ENCODE data around the gene TOX3.

TOX3 gene

DNA sequence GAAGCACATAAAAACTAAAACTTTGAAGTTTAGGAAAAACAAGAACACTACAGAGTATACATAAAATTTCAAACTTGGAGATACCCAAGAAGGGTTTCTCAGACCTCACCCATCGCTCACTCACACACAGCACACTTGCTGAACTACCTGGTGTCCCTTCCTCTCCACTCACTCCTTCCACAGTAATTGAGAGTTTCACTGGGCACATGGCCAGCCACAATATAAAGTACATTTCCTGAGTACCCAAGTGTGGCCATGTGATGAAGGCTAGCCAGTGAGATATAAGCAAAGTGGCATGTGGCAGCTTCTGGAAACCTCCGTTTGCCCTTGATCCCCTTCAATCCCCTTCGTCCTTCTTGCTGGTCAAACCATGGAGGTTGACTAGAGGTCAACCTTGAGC, 11.9 kb downstream of the TOX3 start:
- no peak for DNase-seq

GRCh38 chr16:52533296-52533695, 13.6 kb downstream of the TOX3 start:
- DNase-seq: no peak

- no peak for DNase-seq
These were observed 14.6 kb downstream of the TOX3 start for GRCh38 chr16:52532384-52532783.

DNA sequence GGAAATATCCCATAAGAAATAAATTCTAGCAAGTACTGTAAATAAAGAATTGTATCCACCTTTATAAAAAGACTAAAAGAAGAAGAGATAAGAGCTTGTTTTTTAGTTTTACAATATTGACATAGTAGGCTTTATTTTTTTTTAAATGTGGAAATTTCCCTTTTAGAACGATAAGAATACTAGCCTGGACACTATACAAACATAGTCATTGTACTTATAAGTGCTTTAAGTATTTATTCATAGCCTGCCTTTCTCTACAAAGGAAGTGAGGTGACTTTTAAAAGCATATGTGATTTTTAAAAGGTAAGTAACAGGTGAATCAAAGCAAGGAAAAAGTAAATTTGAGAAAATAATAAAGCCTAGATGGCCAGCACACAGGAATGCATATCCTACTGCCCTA, 17.7 kb downstream of the TOX3 start:
- DNase-seq: no peak

GRCh38 chr16:52528393-52529065, 18.4 kb downstream of the TOX3 start:
- DNase-seq: peak; percentile 8 to 67

DNA sequence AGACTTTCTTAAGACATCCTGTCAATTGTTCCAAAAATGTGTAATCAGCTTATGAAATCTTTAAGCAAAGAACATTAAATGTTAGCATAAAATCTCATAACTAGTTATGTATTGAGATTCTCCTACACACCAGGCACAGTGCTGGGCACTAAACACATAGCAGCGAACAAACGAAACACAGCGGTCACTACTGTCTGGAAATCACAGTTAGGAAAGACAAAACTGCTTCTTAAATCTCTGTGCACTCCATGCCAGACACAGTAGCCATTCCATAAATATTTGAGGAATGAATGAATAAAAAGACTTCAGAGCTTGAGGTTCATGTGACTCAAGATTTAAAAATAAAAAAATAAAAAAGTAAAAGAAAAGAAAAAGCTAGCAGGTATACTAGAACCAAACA, 20.1 kb downstream of the TOX3 start:
- DNase-seq: no peak

- DNase-seq: no peak
These were observed 20.7 kb downstream of the TOX3 start for GRCh38 chr16:52526116-52526828.

GRCh38 chr16:52521570-52521969, 25.4 kb downstream of the TOX3 start:
- DNase-seq: no peak

DNA sequence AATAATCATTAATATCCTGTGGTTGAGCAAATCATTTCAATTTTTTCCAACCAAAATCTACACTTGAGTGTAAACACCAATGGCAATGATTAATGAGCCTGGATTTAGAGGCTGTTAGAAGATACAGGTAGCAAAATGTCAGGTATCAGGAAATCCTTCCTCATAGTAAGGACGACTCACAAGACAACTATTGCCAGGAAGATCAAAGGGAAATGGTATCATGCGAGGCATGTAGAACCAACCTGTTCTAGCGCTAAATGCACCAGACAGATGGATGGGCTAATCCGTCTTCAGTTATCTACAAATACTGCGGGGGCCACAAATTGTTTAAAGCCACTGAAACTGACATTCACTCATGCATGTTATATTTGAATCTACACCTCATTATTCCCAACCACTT, 28.1 kb downstream of the TOX3 start:
- DNase-seq: no peak

DNA sequence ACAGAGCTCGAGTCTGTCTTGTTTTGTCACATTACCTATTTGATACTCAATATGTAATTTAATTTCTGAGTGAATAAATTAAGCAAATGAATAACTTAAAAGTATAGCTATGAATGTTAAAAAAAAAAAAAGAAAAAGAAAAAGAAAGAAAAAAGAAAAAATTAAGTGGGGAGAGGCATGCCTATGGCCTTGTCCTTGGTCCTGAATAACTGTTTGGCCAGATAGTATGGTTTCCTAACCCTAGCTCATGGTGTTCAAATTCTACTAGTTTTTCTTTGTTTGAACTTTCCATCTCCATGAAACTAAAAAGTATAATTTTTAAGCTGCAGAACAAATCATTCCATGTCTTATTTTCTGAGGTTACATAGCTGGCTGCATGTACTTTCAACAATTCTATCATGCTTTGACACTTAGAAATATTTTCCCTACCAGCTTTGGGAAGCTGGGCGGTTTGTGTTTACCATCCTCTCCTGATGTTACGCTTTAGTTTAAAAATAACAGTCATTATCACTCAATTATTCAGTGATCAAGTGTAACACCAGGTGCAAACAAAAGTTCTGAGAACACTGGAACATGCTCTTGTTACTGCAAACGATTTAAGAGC, 31.8 kb downstream of the TOX3 start:
- DNase-seq: no peak

DNA sequence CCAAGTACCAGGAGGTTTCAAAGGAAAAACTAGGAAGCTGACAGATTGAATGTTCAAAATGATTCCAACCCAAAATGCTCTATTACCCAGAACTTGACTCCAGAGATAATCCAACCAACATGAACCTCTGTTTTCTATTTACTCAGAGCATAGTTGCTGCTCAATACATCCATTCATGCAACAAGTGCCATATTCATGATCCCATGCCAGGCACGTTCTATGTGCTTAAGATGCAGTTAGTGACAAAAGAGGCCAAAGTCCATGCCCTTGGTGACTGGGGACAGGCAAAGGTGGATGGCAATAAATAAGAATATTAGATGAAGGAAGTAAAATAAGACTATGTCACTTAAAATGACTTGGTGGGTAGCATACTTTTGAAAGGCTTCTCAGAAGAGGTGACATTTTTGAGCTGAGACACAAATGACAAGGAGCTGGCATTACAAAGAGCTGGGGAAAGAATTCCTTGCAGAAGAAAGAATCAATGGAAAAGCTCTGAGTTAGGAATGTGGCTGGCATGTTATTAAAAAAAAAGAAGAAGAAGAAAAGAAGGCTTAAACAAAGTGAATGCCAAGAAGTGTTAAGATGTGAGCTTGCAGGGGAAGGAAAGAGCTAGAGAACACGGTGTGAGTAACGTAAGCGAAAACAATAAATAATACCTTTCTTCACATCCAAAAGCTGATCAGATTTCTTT, 34.5 kb downstream of the TOX3 start:
- DNase-seq: no peak

DNA sequence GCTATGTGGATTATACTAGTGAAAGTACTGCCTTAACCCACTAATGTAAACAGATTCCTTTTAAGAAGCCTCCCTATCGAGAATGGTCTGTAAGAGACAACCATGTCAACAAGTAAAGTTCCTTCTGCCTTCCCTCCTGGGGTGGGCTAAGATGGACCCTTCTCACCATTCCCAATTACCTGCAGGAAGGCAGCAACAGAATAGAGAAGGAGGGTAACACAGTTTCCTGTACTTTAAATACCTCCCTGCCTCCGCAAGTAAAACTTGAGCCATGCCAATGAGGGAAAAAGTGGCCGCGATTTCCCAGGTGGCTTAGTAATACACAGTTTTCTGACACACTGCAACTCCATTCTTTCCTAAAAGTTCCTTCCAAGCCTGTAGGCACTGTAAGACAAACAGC, 45.2 kb downstream of the TOX3 start:
- DNase-seq: no peak

- DNase-seq: no peak
These were observed 46.0 kb downstream of the TOX3 start for GRCh38 chr16:52500963-52501362.

DNA sequence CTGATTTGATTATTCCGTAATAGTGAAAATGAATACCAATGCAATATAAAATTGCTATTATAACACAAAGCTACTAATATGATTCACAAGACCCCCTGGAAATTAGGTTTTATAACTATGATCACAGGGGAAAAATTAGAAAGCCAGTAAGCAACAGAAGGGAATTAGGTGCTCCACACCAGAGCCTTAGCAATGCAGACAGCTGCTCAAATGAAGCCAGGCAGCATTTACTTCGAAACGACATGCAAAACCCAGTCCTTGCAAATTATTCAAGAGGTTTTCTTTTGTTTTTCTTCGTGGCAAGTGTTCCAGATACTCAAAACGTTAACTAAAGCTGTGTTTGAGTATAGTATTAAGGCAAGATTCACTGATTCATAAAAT, 47.9 kb downstream of the TOX3 start:
- DNase-seq: no peak

DNA sequence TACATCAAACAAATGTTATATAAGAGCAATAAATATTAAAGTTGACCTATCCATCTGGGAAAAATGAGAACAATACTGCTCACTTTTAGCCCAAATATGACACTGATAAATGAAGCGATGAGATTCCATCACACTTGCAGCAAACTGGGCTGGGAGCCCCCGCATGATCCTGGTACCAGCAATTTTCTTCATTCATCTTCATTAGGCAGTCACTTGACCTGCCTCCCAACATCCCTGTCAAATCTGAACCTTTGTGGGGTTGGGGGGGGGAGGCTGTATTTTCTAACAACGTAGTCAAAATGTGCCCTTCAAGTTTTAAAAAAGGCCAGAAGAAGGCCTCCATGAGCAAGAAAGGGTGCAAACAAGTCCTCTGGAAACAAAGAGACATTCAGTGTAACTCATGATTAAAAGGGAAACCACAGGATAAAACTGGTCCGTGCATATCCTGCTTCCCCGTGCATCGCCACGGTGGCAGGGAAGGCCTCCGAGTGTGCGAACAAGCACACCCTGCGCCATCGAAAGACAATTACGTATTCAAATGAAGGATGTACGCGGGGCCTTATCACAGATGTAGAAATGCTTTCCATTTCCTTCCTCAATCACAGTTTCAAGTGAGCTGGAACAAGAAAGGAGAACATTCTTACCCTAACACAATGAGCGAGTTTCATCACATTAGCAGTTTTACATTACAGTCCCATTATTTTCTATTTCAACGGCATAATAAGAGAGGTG, 48.4 kb downstream of the TOX3 start:
- no peak for DNase-seq

DNA sequence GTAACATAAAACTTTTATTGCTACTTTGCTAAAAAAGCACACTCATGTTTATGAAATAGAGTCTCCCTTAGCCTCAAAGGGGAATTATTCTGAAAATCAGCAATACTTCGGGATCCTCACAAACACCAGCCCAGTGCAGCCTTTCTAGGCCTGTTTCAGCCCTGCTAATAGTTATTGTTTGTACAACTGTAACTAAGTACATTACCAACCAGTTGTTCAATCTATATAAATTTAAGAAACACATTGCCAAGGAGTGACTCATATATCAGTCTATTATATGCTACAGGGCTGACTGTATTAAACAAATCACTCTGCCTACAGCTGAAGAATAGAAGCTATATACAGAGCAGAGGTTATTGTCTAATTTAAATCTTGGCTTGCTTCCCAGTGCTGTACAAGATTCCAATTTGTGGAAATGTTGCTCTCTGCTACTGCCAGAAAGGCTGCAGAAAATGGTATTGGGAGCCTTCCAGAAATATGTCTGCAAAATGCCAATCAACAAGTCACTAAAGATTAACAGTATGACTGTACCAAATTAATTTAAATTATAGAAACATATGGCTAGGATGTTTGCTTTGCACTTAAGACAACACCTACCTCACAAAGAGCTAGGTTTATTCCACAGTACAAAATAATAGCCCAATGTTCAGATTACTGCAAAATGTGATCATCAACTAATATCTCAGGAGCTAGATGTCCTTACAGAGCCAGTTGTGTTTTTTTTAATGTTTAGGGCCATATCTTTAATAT, 49.7 kb downstream of the TOX3 start:
- DNase-seq: peak; percentile 67 to 89

- no peak for DNase-seq
These were observed 50.7 kb downstream of the TOX3 start for GRCh38 chr16:52496051-52496876.

DNA sequence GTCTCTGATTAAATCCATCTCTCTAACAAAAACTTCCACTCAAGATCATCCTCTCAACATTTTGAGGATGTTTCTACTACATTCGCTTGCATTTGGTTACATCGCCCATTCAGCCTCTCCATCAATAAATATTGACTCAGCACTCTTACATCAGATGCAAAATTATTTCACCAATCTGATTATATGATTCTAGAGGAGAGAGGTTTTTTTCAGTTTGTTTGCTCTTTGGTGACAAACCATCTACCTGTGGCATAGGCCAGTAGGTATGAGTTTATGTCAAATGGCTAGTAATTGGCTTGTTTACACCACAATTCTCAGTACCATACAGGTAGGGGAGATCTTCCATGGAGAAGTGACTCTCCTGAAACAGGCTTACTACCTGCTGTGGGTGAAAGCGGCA, 52.3 kb downstream of the TOX3 start:
- DNase-seq: no peak

DNA sequence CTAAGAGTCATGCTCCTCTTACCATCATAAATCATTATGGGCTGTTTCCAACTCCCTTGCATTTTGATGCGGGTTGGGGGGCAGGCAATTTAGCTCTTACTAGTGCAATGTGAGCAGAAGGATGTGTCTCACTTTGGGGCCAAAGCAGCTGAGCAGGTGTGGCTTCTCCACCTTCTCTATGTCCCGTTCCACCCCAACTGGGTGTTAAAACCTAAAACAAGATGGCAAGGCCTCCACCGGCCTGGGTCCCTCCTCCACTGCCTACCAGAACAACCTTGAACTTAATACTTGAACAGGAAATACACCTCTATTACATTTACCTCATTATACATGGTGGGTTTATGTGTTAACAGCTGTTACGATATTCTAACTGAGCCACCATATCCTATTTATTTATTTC, 52.8 kb downstream of the TOX3 start:
- no peak for DNase-seq

DNA sequence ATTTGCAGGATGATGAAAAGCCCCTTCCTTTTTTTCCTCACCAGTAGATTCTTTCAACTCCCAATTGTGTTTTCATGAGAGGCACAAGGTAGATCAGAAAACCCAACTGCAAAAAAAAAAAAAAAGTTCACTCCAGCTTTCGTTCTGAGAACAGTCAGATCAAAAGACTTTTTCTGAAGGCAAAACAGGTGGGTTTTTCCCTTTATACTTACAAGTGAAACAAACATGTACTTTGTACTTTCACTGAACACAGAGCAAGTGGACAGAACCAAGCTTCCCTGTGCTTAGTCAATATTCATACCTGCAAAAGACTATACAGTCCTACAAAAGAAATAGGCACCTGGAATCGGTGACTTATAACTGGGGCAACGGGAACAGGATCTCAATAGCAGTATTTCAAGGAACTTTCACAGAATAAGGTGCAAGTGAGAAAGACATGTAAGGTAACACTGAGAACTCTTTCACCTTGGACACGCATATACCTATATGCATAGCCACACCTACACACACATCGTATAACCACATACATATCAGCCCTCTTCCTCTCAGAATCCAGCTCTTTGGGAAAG, 54.1 kb downstream of the TOX3 start:
- no peak for DNase-seq

DNA sequence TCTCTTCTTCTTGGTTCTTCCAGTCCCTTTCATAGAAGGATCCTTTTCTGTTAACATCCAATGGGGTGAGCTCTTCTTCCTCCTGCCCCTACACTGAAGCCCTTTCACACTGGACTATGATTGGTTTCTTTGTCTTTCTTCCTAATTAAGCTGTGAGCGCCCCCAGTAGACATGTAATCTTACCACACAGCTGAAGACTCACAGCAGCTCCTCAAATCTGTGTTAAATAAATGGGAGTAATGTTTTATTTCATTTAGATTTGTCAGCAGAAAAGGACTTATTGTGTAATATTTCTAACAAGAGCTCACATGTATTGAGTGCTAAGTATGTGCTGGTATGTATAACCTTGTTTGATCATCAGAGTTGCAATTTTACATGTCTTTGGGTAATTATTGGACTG, 55.7 kb downstream of the TOX3 start:
- no peak for DNase-seq

All from NCI-H446 (cell line).